ENCODE measurements around the gene OTUB2. TPM values are rescaled to one million over a fixed set of nuclear protein-coding genes. Genes with fewer than 3 reads are reported as not detected.

Gene OTUB2
- polyA plus RNA-seq, 2 donors: 2.3 to 3.9 TPM

GRCh38 chr14:94025720-94026119 is 420 bp upstream of the OTUB2 start:
- peak overlapping the region in 1 of 2 donors; percentile 88 for H3K4me3 ChIP-seq (ENCODE audit: low read depth in 1 of 2, low read length in 2 of 2)
- H3K27ac ChIP-seq (ENCODE audit: low read depth in 2 of 2, low read length in 1 of 2): peak overlapping the region in 1 of 2 donors; percentile 19
- H3K36me3 ChIP-seq (ENCODE audit: control insufficient read depth in 2 of 2, insufficient read depth in 2 of 2, low read length in 1 of 2): no peaks in the 10 kb centered on the region
- WGBS, 2 donors: 34 to 36% methylated on average over 6 of the region's 6 CpGs
- no peaks in the 10 kb centered on the region for H3K9me3 ChIP-seq (ENCODE audit: control insufficient read depth in 2 of 2, insufficient read depth in 1 of 2, low read depth in 1 of 2, low read length in 1 of 2)
- peaks cover 14 to 17% of the 10 kb centered on the region in 2 donors for H3K4me1 ChIP-seq (ENCODE audit: control insufficient read depth in 2 of 2, insufficient read depth in 2 of 2, low read length in 1 of 2)
- no peaks in the 10 kb centered on the region for H3K27me3 ChIP-seq (ENCODE audit: control insufficient read depth in 1 of 2, insufficient read depth in 2 of 2, low read length in 2 of 2)

GRCh38 chr14:94026889-94027469 is 839 bp downstream of the OTUB2 start:
- 44 to 46% methylated on average over 17 of the region's 17 CpGs for WGBS, 2 donors
- H3K9me3 ChIP-seq (ENCODE audit: control insufficient read depth in 2 of 2, insufficient read depth in 1 of 2, low read depth in 1 of 2, low read length in 1 of 2): no peaks in the 10 kb centered on the region
- H3K27ac ChIP-seq (ENCODE audit: low read depth in 2 of 2, low read length in 1 of 2): peak overlapping the region in 1 of 2 donors; percentile 72
- peaks cover 14 to 17% of the 10 kb centered on the region in 2 donors for H3K4me1 ChIP-seq (ENCODE audit: control insufficient read depth in 2 of 2, insufficient read depth in 2 of 2, low read length in 1 of 2)
- peak overlapping the region; percentile 58 to 88 for H3K4me3 ChIP-seq (ENCODE audit: low read depth in 1 of 2, low read length in 2 of 2)
- no peaks in the 10 kb centered on the region for H3K27me3 ChIP-seq (ENCODE audit: control insufficient read depth in 1 of 2, insufficient read depth in 2 of 2, low read length in 2 of 2)
- no peaks in the 10 kb centered on the region for H3K36me3 ChIP-seq (ENCODE audit: control insufficient read depth in 2 of 2, insufficient read depth in 2 of 2, low read length in 1 of 2)

GRCh38 chr14:94027566-94028449 is 1.7 kb downstream of the OTUB2 start:
- Histone ChIP-seq H3K27ac (ENCODE audit: low read depth in 2 of 2, low read length in 1 of 2) (peak overlapping the region; percentile 28 to 71), H3K4me3 (ENCODE audit: low read depth in 1 of 2, low read length in 2 of 2) (peak overlapping the region in 1 of 2 donors; percentile 21), H3K4me1 (ENCODE audit: control insufficient read depth in 2 of 2, insufficient read depth in 2 of 2, low read length in 1 of 2) (peaks cover 14 to 17% of the 10 kb centered on the region in 2 donors), H3K9me3 (ENCODE audit: control insufficient read depth in 2 of 2, insufficient read depth in 1 of 2, low read depth in 1 of 2, low read length in 1 of 2) (no peaks in the 10 kb centered on the region), H3K27me3 (ENCODE audit: control insufficient read depth in 1 of 2, insufficient read depth in 2 of 2, low read length in 2 of 2) (no peaks in the 10 kb centered on the region), H3K36me3 (ENCODE audit: control insufficient read depth in 2 of 2, insufficient read depth in 2 of 2, low read length in 1 of 2) (no peaks in the 10 kb centered on the region)
- WGBS, 2 donors: 69 to 80% methylated on average over 14 of the region's 14 CpGs

- Histone ChIP-seq H3K27me3 (ENCODE audit: control insufficient read depth in 1 of 2, insufficient read depth in 2 of 2, low read length in 2 of 2) (no peaks in the 10 kb centered on the region), H3K27ac (ENCODE audit: low read depth in 2 of 2, low read length in 1 of 2) (no peak overlapping the region), H3K9me3 (ENCODE audit: control insufficient read depth in 2 of 2, insufficient read depth in 1 of 2, low read depth in 1 of 2, low read length in 1 of 2) (no peaks in the 10 kb centered on the region), H3K4me3 (ENCODE audit: low read depth in 1 of 2, low read length in 2 of 2) (no peak overlapping the region), H3K4me1 (ENCODE audit: control insufficient read depth in 2 of 2, insufficient read depth in 2 of 2, low read length in 1 of 2) (peaks cover 14 to 17% of the 10 kb centered on the region in 2 donors), H3K36me3 (ENCODE audit: control insufficient read depth in 2 of 2, insufficient read depth in 2 of 2, low read length in 1 of 2) (no peaks in the 10 kb centered on the region)
- 63 to 69% methylated on average over 4 of the region's 4 CpGs for WGBS, 2 donors
Measured at GRCh38 chr14:94028450-94028826, 2.3 kb downstream of the OTUB2 start.

- Histone ChIP-seq H3K27ac (ENCODE audit: low read depth in 2 of 2, low read length in 1 of 2) (no peak overlapping the region), H3K4me3 (ENCODE audit: low read depth in 1 of 2, low read length in 2 of 2) (no peak overlapping the region), H3K36me3 (ENCODE audit: control insufficient read depth in 2 of 2, insufficient read depth in 2 of 2, low read length in 1 of 2) (no peaks in the 10 kb centered on the region), H3K27me3 (ENCODE audit: control insufficient read depth in 1 of 2, insufficient read depth in 2 of 2, low read length in 2 of 2) (no peaks in the 10 kb centered on the region), H3K9me3 (ENCODE audit: control insufficient read depth in 2 of 2, insufficient read depth in 1 of 2, low read depth in 1 of 2, low read length in 1 of 2) (no peaks in the 10 kb centered on the region), H3K4me1 (ENCODE audit: control insufficient read depth in 2 of 2, insufficient read depth in 2 of 2, low read length in 1 of 2) (peaks cover 14 to 17% of the 10 kb centered on the region in 2 donors)
- WGBS, 2 donors: 63 to 83% methylated on average over 4 of the region's 4 CpGs
Measured at GRCh38 chr14:94029265-94029664, 3.1 kb downstream of the OTUB2 start.

GRCh38 chr14:94029671-94030203 is 3.6 kb downstream of the OTUB2 start:
- WGBS, 2 donors: 87 to 88% methylated on average over 7 of the region's 7 CpGs
- Histone ChIP-seq H3K4me1 (ENCODE audit: control insufficient read depth in 2 of 2, insufficient read depth in 2 of 2, low read length in 1 of 2) (peaks cover 14 to 17% of the 10 kb centered on the region in 2 donors), H3K4me3 (ENCODE audit: low read depth in 1 of 2, low read length in 2 of 2) (no peak overlapping the region), H3K36me3 (ENCODE audit: control insufficient read depth in 2 of 2, insufficient read depth in 2 of 2, low read length in 1 of 2) (no peaks in the 10 kb centered on the region), H3K9me3 (ENCODE audit: control insufficient read depth in 2 of 2, insufficient read depth in 1 of 2, low read depth in 1 of 2, low read length in 1 of 2) (no peaks in the 10 kb centered on the region), H3K27ac (ENCODE audit: low read depth in 2 of 2, low read length in 1 of 2) (no peak overlapping the region), H3K27me3 (ENCODE audit: control insufficient read depth in 1 of 2, insufficient read depth in 2 of 2, low read length in 2 of 2) (no peaks in the 10 kb centered on the region)

- 91 to 93% methylated on average over 14 of the region's 14 CpGs for WGBS, 2 donors
- no peaks in the 10 kb centered on the region for H3K36me3 ChIP-seq (ENCODE audit: control insufficient read depth in 2 of 2, insufficient read depth in 2 of 2, low read length in 1 of 2)
- H3K27me3 ChIP-seq (ENCODE audit: control insufficient read depth in 1 of 2, insufficient read depth in 2 of 2, low read length in 2 of 2): no peaks in the 10 kb centered on the region
- peak overlapping the region in 1 of 2 donors; percentile 7 for H3K27ac ChIP-seq (ENCODE audit: low read depth in 2 of 2, low read length in 1 of 2)
- H3K9me3 ChIP-seq (ENCODE audit: control insufficient read depth in 2 of 2, insufficient read depth in 1 of 2, low read depth in 1 of 2, low read length in 1 of 2): no peaks in the 10 kb centered on the region
- H3K4me3 ChIP-seq (ENCODE audit: low read depth in 1 of 2, low read length in 2 of 2): no peak overlapping the region
- peaks cover 14 to 17% of the 10 kb centered on the region in 2 donors for H3K4me1 ChIP-seq (ENCODE audit: control insufficient read depth in 2 of 2, insufficient read depth in 2 of 2, low read length in 1 of 2)
Measured at GRCh38 chr14:94030571-94030970, 4.4 kb downstream of the OTUB2 start.

- 90 to 92% methylated on average over 8 of the region's 8 CpGs for WGBS, 2 donors
- no peaks in the 10 kb centered on the region for H3K36me3 ChIP-seq (ENCODE audit: control insufficient read depth in 2 of 2, insufficient read depth in 2 of 2, low read length in 1 of 2)
- H3K27me3 ChIP-seq (ENCODE audit: control insufficient read depth in 1 of 2, insufficient read depth in 2 of 2, low read length in 2 of 2): no peaks in the 10 kb centered on the region
Measured at GRCh38 chr14:94031161-94031882, 5.2 kb downstream of the OTUB2 start.

GRCh38 chr14:94031883-94032279 is 5.7 kb downstream of the OTUB2 start:
- no peaks in the 10 kb centered on the region for H3K36me3 ChIP-seq (ENCODE audit: control insufficient read depth in 2 of 2, insufficient read depth in 2 of 2, low read length in 1 of 2)
- 75 to 76% methylated on average over 7 of the region's 7 CpGs for WGBS, 2 donors
- no peak overlapping the region for H3K4me3 ChIP-seq (ENCODE audit: low read depth in 1 of 2, low read length in 2 of 2)
- no peaks in the 10 kb centered on the region for H3K27me3 ChIP-seq (ENCODE audit: control insufficient read depth in 1 of 2, insufficient read depth in 2 of 2, low read length in 2 of 2)
- H3K27ac ChIP-seq (ENCODE audit: low read depth in 2 of 2, low read length in 1 of 2): no peak overlapping the region
- peaks cover 11 to 15% of the 10 kb centered on the region in 2 donors for H3K4me1 ChIP-seq (ENCODE audit: control insufficient read depth in 2 of 2, insufficient read depth in 2 of 2, low read length in 1 of 2)
- no peaks in the 10 kb centered on the region for H3K9me3 ChIP-seq (ENCODE audit: control insufficient read depth in 2 of 2, insufficient read depth in 1 of 2, low read depth in 1 of 2, low read length in 1 of 2)

More at GRCh38 chr14:94031161-94031882, 5.2 kb downstream of the OTUB2 start:
- peaks cover 14 to 17% of the 10 kb centered on the region in 2 donors for H3K4me1 ChIP-seq (ENCODE audit: control insufficient read depth in 2 of 2, insufficient read depth in 2 of 2, low read length in 1 of 2)
- H3K4me3 ChIP-seq (ENCODE audit: low read depth in 1 of 2, low read length in 2 of 2): no peak overlapping the region
- H3K27ac ChIP-seq (ENCODE audit: low read depth in 2 of 2, low read length in 1 of 2): no peak overlapping the region
- no peaks in the 10 kb centered on the region for H3K9me3 ChIP-seq (ENCODE audit: control insufficient read depth in 2 of 2, insufficient read depth in 1 of 2, low read depth in 1 of 2, low read length in 1 of 2)

Measured in esophagus (tissue), 2 donors.